H1 (cell line): Measurements from ENCODE around the gene ZFPL1. TPM values are rescaled to one million over a fixed set of nuclear protein-coding genes. Genes with fewer than 3 reads are reported as not detected.

Experiments used
- CTCF ChIA-PET: fragments of 300-600 bp; sonication (Branson Sonifier 250); formaldehyde crosslinking; loops from one replicate; lab custom pipeline; 2021; ENCODE audit not compliant: partially characterized antibody; lab: Charles Lee
- POLR2A ChIA-PET: fragments of 300-600 bp; sonication (Branson Sonifier 250); formaldehyde crosslinking; loops from one replicate; lab custom pipeline; 2021; ENCODE audit warnings: inconsistent platforms; ENCODE audit not compliant: partially characterized antibody; lab: Charles Lee
- DNase-seq, 2 experiments: peaks; one replicate each; pipeline versions ENCODE4 v3.0.0 to v3.0.0-alpha.2; 2010 to 2022; ENCODE audit warnings: low spot score in 2 of 2, low read depth in 1 of 2, mixed read lengths in 1 of 2
- FAIRE-seq: peaks from 2 replicates; lab custom pipeline; 2011; peaks lifted over from hg19 to GRCh38; lab: Jason Lieb, UNC
- H2AFZ ChIP-seq: 2 replicates; pipeline ENCODE4 v1.8.1; 2012; ENCODE audit warnings: low read length, inconsistent platforms
- H2AK5ac ChIP-seq: 2 replicates; pipeline ENCODE4 v1.6.1; 2013; ENCODE audit warnings: low read depth, low read length
- H2BK120ac ChIP-seq: replicated peaks from 2 replicates; pipeline ENCODE3; 2013; ENCODE audit warnings: low read depth, low read length, inconsistent platforms
- H2BK12ac ChIP-seq: 2 replicates; pipeline ENCODE4 v1.6.1; 2013; ENCODE audit warnings: low read depth, low read length
- H2BK15ac ChIP-seq: 2 replicates; pipeline ENCODE4 v1.6.1; 2013; ENCODE audit warnings: low read length
- H2BK20ac ChIP-seq: 2 replicates; pipeline ENCODE4 v1.6.1; 2013; ENCODE audit warnings: low read length
- H2BK5ac ChIP-seq: 2 replicates; pipeline ENCODE4 v1.6.1; 2013; ENCODE audit warnings: low read depth, low read length
- H3K14ac ChIP-seq: 2 replicates; pipeline ENCODE4 v1.6.1; 2013; ENCODE audit warnings: inconsistent platforms; ENCODE audit not compliant: insufficient read length
- H3K18ac ChIP-seq: 2 replicates; pipeline ENCODE4 v1.6.1; 2013; ENCODE audit warnings: low read length; ENCODE audit errors: extremely low read depth
- H3K23ac ChIP-seq: 2 replicates; pipeline ENCODE4 v1.6.1; 2013; ENCODE audit warnings: inconsistent platforms; ENCODE audit not compliant: insufficient read length
- H3K23me2 ChIP-seq: 2 replicates; pipeline ENCODE4 v1.6.1; 2013; ENCODE audit warnings: low read depth, low read length
- H3K27ac ChIP-seq: 2 replicates; pipeline ENCODE4 v1.6.1; 2011; ENCODE audit warnings: low read depth, low read length, inconsistent platforms
- H3K27me3 ChIP-seq, 4 experiments: replicated peaks in 1 of 4; 1 replicate in 1 of 4; 2 replicates in 3 of 4; pipeline versions ENCODE4 v1.6.1 to v1.8.1; 2011 to 2013; ENCODE audit warnings: low read length in 3 of 4, mild to moderate bottlenecking in 3 of 4, inconsistent platforms in 2 of 4, mixed read lengths in 2 of 4, moderate library complexity in 1 of 4; ENCODE audit not compliant: control insufficient read depth in 3 of 4, insufficient read depth in 3 of 4; ENCODE audit errors: extremely low read depth in 1 of 4
- H3K36me3 ChIP-seq, 4 experiments: 2 replicates each; pipeline versions ENCODE4 v1.6.1 to v1.8.1; 2011 to 2013; ENCODE audit warnings: mild to moderate bottlenecking in 4 of 4, low read length in 3 of 4, moderate library complexity in 2 of 4, control low read depth in 1 of 4, inconsistent platforms in 1 of 4; ENCODE audit not compliant: insufficient read depth in 4 of 4, control insufficient read depth in 2 of 4
- H3K4ac ChIP-seq: replicated peaks from 2 replicates; pipeline ENCODE3; 2013; ENCODE audit warnings: low read length, low read depth, mixed read lengths, inconsistent platforms; ENCODE audit not compliant: insufficient read length
- H3K4me1 ChIP-seq, 4 experiments: replicated peaks in 1 of 4; 1 replicate in 1 of 4; 2 replicates in 3 of 4; pipeline versions ENCODE4 v1.6.1 to v1.8.1; 2011 to 2013; ENCODE audit warnings: low read length in 3 of 4, inconsistent platforms in 2 of 4, mixed read lengths in 1 of 4; ENCODE audit not compliant: insufficient read depth in 4 of 4, control insufficient read depth in 3 of 4
- H3K4me2 ChIP-seq, 2 experiments: 2 replicates each; pipeline versions ENCODE4 v1.6.1 to v1.8.1; 2011 to 2013; ENCODE audit warnings: low read depth in 2 of 2, low read length in 2 of 2, control low read depth in 1 of 2, inconsistent platforms in 1 of 2, mild to moderate bottlenecking in 1 of 2; ENCODE audit not compliant: insufficient read depth in 1 of 2
- H3K4me3 ChIP-seq, 4 experiments: fragments of 200-600, 300-600 bp in 1 of 4; sonication (generic), shearing (Covaris generic), sonication (Bioruptor Twin) in 1 of 4; 2 replicates each; pipeline versions ENCODE4 v1.5.1 to v1.8.1; 2011 to 2016; ENCODE audit warnings: low read length in 4 of 4, low read depth in 3 of 4, control low read depth in 2 of 4, inconsistent platforms in 2 of 4, mild to moderate bottlenecking in 2 of 4, mixed read lengths in 1 of 4, moderate library complexity in 1 of 4; ENCODE audit not compliant: insufficient read depth in 2 of 4; ENCODE audit errors: extremely low read depth in 1 of 4
- H3K56ac ChIP-seq: replicated peaks from 2 replicates; pipeline ENCODE3; 2013; ENCODE audit warnings: low read depth, mild to moderate bottlenecking, mixed read lengths, low read length, inconsistent platforms; ENCODE audit not compliant: insufficient read length
- H3K79me1 ChIP-seq: 2 replicates; pipeline ENCODE4 v1.6.1; 2013; ENCODE audit warnings: low read depth, low read length, control low read depth
- H3K79me2 ChIP-seq, 2 experiments: 2 replicates each; pipeline versions ENCODE4 v1.6.1 to v1.8.1; 2012 to 2013; ENCODE audit warnings: low read length in 2 of 2, mild to moderate bottlenecking in 2 of 2, inconsistent platforms in 1 of 2; ENCODE audit not compliant: insufficient read depth in 2 of 2, control insufficient read depth in 1 of 2
- H3K9ac ChIP-seq, 4 experiments: replicated peaks in 1 of 4; 1 replicate in 1 of 4; 2 replicates in 3 of 4; pipeline versions ENCODE4 v1.6.1 to v1.8.1; 2011 to 2013; ENCODE audit warnings: low read depth in 3 of 4, low read length in 3 of 4, control low read depth in 2 of 4, mild to moderate bottlenecking in 2 of 4, moderate library complexity in 2 of 4, inconsistent platforms in 1 of 4; ENCODE audit errors: extremely low read depth in 1 of 4
- H3K9me3 ChIP-seq, 2 experiments: 2 replicates each; pipeline versions ENCODE4 v1.6.1 to v1.8.1; 2012 to 2013; ENCODE audit warnings: mild to moderate bottlenecking in 2 of 2, moderate library complexity in 2 of 2, control low read depth in 1 of 2, inconsistent platforms in 1 of 2, low read depth in 1 of 2, low read length in 1 of 2, mixed read lengths in 1 of 2; ENCODE audit not compliant: insufficient read depth in 2 of 2
- H4K20me1 ChIP-seq, 2 experiments: replicated peaks in 1 of 2; 2 replicates each; pipeline versions ENCODE3 to v1.8.1; 2011 to 2013; ENCODE audit warnings: inconsistent platforms in 2 of 2, low read length in 2 of 2, mild to moderate bottlenecking in 1 of 2; ENCODE audit not compliant: insufficient read depth in 2 of 2, control insufficient read depth in 1 of 2
- H4K5ac ChIP-seq: 2 replicates; pipeline ENCODE4 v1.6.1; 2013; ENCODE audit warnings: low read length, low read depth, mixed read lengths, inconsistent platforms; ENCODE audit not compliant: insufficient read length
- H4K8ac ChIP-seq: 2 replicates; pipeline ENCODE4 v1.8.0; 2013; ENCODE audit warnings: mild to moderate bottlenecking, moderate library complexity, low read length, inconsistent platforms; ENCODE audit not compliant: insufficient read depth; ENCODE audit errors: extremely low read depth
- H4K91ac ChIP-seq: replicated peaks from 2 replicates; pipeline ENCODE3; 2013; ENCODE audit warnings: low read length, mixed read lengths, inconsistent platforms; ENCODE audit not compliant: insufficient read length
- EP300 ChIP-seq, 2 experiments: IDR thresholded peaks; 1 replicate in 1 of 2; 2 replicates in 1 of 2; pipeline ENCODE4 v1.6.1; 2011 to 2012; ENCODE audit warnings: low read depth in 2 of 2, low read length in 2 of 2, mild to moderate bottlenecking in 2 of 2, borderline replicate concordance in 1 of 2, inconsistent platforms in 1 of 2, moderate library complexity in 1 of 2
- FOSL1 ChIP-seq: IDR thresholded peaks from 2 replicates; pipeline ENCODE4 v1.6.1; 2011; ENCODE audit warnings: mild to moderate bottlenecking, low read depth, low read length, moderate library complexity; ENCODE audit not compliant: insufficient read depth
- JUN ChIP-seq: IDR thresholded peaks from 2 replicates; pipeline ENCODE4 v1.6.1; 2011; ENCODE audit warnings: low read depth, mild to moderate bottlenecking, improper control_type of control experiment, low read length
- KDM4A ChIP-seq: IDR thresholded peaks from one replicate; pipeline ENCODE4 v1.7.1; 2012; ENCODE audit warnings: low read depth, mild to moderate bottlenecking, moderate library complexity, low read length, inconsistent platforms; ENCODE audit not compliant: severe bottlenecking
- RNF2 ChIP-seq: fragments of 200-900, 300-1000 bp; sonication (generic); IDR thresholded peaks from 2 replicates; pipeline ENCODE4 v1.7.1; 2016; ENCODE audit warnings: borderline replicate concordance, low read depth, mild to moderate bottlenecking, antibody characterized with exemption, low read length; ENCODE audit not compliant: poor library complexity, severe bottlenecking; ENCODE audit errors: missing control alignments
- RXRA ChIP-seq: IDR thresholded peaks from 2 replicates; pipeline ENCODE4 v1.6.1; 2011; ENCODE audit warnings: low read depth, mild to moderate bottlenecking, low read length, moderate library complexity; ENCODE audit not compliant: insufficient read depth
- SIX5 ChIP-seq: IDR thresholded peaks from 2 replicates; pipeline ENCODE4 v1.6.1; 2011; ENCODE audit warnings: mild to moderate bottlenecking, low read depth, low read length
- SP1 ChIP-seq: IDR thresholded peaks from 2 replicates; pipeline ENCODE4 v1.6.1; 2011; ENCODE audit warnings: low read depth, low read length
- SP4 ChIP-seq: IDR thresholded peaks from 2 replicates; pipeline ENCODE4 v1.6.1; 2012; ENCODE audit warnings: low read length, inconsistent platforms
- TAF7 ChIP-seq: optimal IDR thresholded peaks from 2 replicates; pipeline ENCODE3; 2011; ENCODE audit warnings: low read depth, mild to moderate bottlenecking, inconsistent platforms, low read length, moderate library complexity, borderline replicate concordance
- WGBS, 2 experiments: shearing (Covaris generic) in 1 of 2; methylation state at CpG; one replicate each; pipeline versions ENCODE4 v1.1.6 to v1.1.7; 2013 to 2015; ENCODE audit warnings: low lambda C conversion rate in 2 of 2, mixed read lengths in 2 of 2, inconsistent platforms in 1 of 2, low coverage in 1 of 2, missing lambda C conversion rate in 1 of 2; ENCODE audit not compliant: insufficient replicate concordance in 2 of 2, insufficient coverage in 1 of 2, insufficient read length in 1 of 2; ENCODE audit errors: extremely low coverage in 1 of 2, missing lambda C conversion rate in 1 of 2; 5-methylcytosine and 5-hydroxymethylcytosine counted together
- polyA plus RNA-seq, 7 experiments: library from polyadenylated mRNA; depleted of rRNA in 3 of 7; stranded (reverse) in 5 of 7; unstranded in 2 of 7; fragments of >200 nt in 5 of 7; fragments of 200-250 nt in 2 of 7; gene quantifications; 1 replicate in 5 of 7; 2 replicates in 1 of 7; 4 replicates in 1 of 7; pipeline versions ENCODE4 v1.2.1 to v1.2.3, GENCODE V29; 2011 to 2013; ENCODE audit warnings: missing spikeins in 2 of 7, mixed read lengths in 2 of 7
- total RNA-seq: library from RNA; stranded (reverse); fragmentation: NEBNext Ultra II Directional; extraction: Animal tissue kit (Norgen Biotek cat#: 25700); gene quantifications from 2 replicates; pipeline ENCODE4 v1.2.1, GENCODE V29; 2021
- TF ChIP-seq, protein P1 (sequence below), 3 experiments: IDR thresholded peaks; 1 replicate in 2 of 3; 2 replicates in 1 of 3; pipeline versions ENCODE4 v1.5.1 to v1.6.1; 2011; ENCODE audit warnings: low read length in 3 of 3, mild to moderate bottlenecking in 3 of 3, inconsistent platforms in 2 of 3, low read depth in 1 of 3, moderate library complexity in 1 of 3; ENCODE audit not compliant: insufficient read depth in 1 of 3; ENCODE audit errors: control extremely low read depth in 1 of 3

ZFPL1 gene
- total and polyA plus RNA-seq, 2 of the 8 experiments (the other 6 are each of a cell fraction or from before 2014, with no cell fraction given): 21.5 to 76.8 TPM

DNA sequence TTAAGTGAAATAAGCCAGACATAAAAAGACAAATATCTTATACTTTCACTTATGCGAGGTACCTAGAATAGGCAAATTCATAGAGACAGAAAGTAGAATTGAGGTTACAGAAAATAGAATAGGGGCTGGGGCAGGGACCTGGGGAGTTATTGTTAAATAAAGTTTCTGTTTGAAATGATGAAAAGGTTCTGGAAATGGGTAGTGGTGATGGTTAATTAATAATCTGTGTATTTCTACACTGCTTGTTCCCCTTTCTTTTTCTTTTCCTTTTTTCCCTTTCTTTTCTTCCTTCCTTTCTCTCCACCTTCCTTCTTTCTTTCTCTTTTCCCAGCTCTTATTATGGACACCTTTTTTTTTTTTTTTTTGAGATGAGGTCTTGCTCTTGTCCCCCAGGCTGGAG lies 28.5 kb upstream of the ZFPL1 start:
- no peak overlapping the region for H2BK20ac ChIP-seq
- no peaks in the 10 kb centered on the region for H3K4me1 ChIP-seq
- H2BK15ac ChIP-seq: no peak overlapping the region
- no peaks in the 10 kb centered on the region for H4K20me1 ChIP-seq
- no peak overlapping the region for H3K18ac ChIP-seq
- no peak overlapping the region for H2BK12ac ChIP-seq
- no peak overlapping the region for H3K27ac ChIP-seq
- no peak overlapping the region for H3K4me2 ChIP-seq
- H4K8ac ChIP-seq: no peak overlapping the region
- H3K9me3 ChIP-seq: no peaks in the 10 kb centered on the region
- H2AFZ ChIP-seq: no peak overlapping the region
- H3K56ac ChIP-seq: no peak overlapping the region
- H3K23me2 ChIP-seq: no peaks in the 10 kb centered on the region
- H3K79me1 ChIP-seq: no peaks in the 10 kb centered on the region
- no peak overlapping the region for H2BK5ac ChIP-seq
- H4K91ac ChIP-seq: no peak overlapping the region
- H3K27me3 ChIP-seq: no peaks in the 10 kb centered on the region; a peak in 2 of 7 replicates
- DNase-seq: no peak
- no peaks in the 10 kb centered on the region for H3K79me2 ChIP-seq
- no peak overlapping the region for H3K23ac ChIP-seq
- 69% methylated on average over 1 of the region's 1 CpG; no CpG with 5 or more reads in 1 of the 2 experiments for WGBS, 2 experiments
- H3K14ac ChIP-seq: no peak overlapping the region
- no peak overlapping the region for H3K4me3 ChIP-seq
- no peak overlapping the region for H2AK5ac ChIP-seq
- H4K5ac ChIP-seq: no peak overlapping the region
- no peak overlapping the region for H3K4ac ChIP-seq
- H2BK120ac ChIP-seq: no peak overlapping the region
- no peaks in the 10 kb centered on the region for H3K36me3 ChIP-seq
- FAIRE-seq: no peak
- H3K9ac ChIP-seq: no peak overlapping the region
- CTCF ChIA-PET: interaction anchor here (0.7 to 1.7 kb wide), 4 partner anchors 10 to 411 kb away, joined by 3 to 5 read pairs (median 3); no protein-coding TSS in a partner anchor
- POLR2A ChIA-PET: no interaction called here
- TF ChIP-seq FOSL1 (no peak), KDM4A (no peak), EP300 (IDR thresholded peaks at IDR 0.05; ENCODE audit: borderline replicate concordance in 1 of 2, low read depth in 2 of 2, low read length in 2 of 2) (no peak), JUN (no peak), TAF7 (no peak), SIX5 (no peak), SP4 (no peak), RNF2 (no peak), RXRA (no peak), SP1 (no peak)
- TF ChIP-seq, protein P1, sequence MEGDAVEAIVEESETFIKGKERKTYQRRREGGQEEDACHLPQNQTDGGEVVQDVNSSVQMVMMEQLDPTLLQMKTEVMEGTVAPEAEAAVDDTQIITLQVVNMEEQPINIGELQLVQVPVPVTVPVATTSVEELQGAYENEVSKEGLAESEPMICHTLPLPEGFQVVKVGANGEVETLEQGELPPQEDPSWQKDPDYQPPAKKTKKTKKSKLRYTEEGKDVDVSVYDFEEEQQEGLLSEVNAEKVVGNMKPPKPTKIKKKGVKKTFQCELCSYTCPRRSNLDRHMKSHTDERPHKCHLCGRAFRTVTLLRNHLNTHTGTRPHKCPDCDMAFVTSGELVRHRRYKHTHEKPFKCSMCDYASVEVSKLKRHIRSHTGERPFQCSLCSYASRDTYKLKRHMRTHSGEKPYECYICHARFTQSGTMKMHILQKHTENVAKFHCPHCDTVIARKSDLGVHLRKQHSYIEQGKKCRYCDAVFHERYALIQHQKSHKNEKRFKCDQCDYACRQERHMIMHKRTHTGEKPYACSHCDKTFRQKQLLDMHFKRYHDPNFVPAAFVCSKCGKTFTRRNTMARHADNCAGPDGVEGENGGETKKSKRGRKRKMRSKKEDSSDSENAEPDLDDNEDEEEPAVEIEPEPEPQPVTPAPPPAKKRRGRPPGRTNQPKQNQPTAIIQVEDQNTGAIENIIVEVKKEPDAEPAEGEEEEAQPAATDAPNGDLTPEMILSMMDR (IDR thresholded peaks at IDR 0.05; ENCODE audit: control extremely low read depth in 1 of 3, insufficient read depth in 1 of 3, low read depth in 1 of 3, low read length in 3 of 3): no peak
